IMR-90 (cell line): ENCODE measurements around the gene CHML. TPM values are rescaled to one million over a fixed set of nuclear protein-coding genes. Genes with fewer than 3 reads are reported as not detected.

Experiments used
- ATAC-seq: fragments of 200-7000 bp; cut with Tn5 transposase; 2 replicates; pipeline ENCODE4 v1.9.1; 2020; ENCODE audit warnings: low read depth, mild to moderate bottlenecking, moderate library complexity
- BruUV-seq: library from RNA; stranded (reverse); fragments of 400-500 nt; replicated peaks from 2 replicates; lab custom pipeline; 2021; lab: Mats Ljungman, UMichigan
- CTCF ChIA-PET: fragments of 300-600 bp; formaldehyde crosslinking; extraction: SDS; loops from one replicate; lab custom pipeline; 2021; ENCODE audit warnings: antibody characterized with exemption; lab: Yijun Ruan, JAX
- POLR2A ChIA-PET: fragments of 300-600 bp; sonication (Branson Sonifier 250); formaldehyde crosslinking; loops from one replicate; lab custom pipeline; 2022; ENCODE audit warnings: antibody characterized with exemption; ENCODE audit not compliant: unreplicated experiment; lab: Charles Lee
- DNase-seq: peaks from one replicate; pipeline ENCODE4 v3.0.0; 2013
- H2AFZ ChIP-seq: replicated peaks from 2 replicates; pipeline ENCODE3; 2013; ENCODE audit warnings: low read length, mild to moderate bottlenecking; ENCODE audit not compliant: poor library complexity
- H2AK5ac ChIP-seq: 2 replicates; pipeline ENCODE4 v1.6.1; 2013; ENCODE audit warnings: low read depth, low read length, inconsistent platforms
- H2AK9ac ChIP-seq: replicated peaks from 2 replicates; pipeline ENCODE3; 2013; ENCODE audit warnings: mild to moderate bottlenecking, low read depth, low read length, moderate library complexity; ENCODE audit not compliant: poor library complexity
- H2BK120ac ChIP-seq: 2 replicates; pipeline ENCODE4 v1.6.1; 2013; ENCODE audit warnings: low read depth, low read length, inconsistent platforms
- H2BK15ac ChIP-seq: 3 replicates; pipeline ENCODE4 v1.6.1; 2013; ENCODE audit warnings: low read depth, low read length, inconsistent platforms
- H2BK20ac ChIP-seq: 2 replicates; pipeline ENCODE4 v1.6.1; 2013; ENCODE audit warnings: low read depth, mild to moderate bottlenecking, inconsistent platforms, low read length, moderate library complexity
- H2BK5ac ChIP-seq: 2 replicates; pipeline ENCODE4 v1.6.1; 2013; ENCODE audit warnings: mild to moderate bottlenecking, low read depth, low read length, inconsistent platforms; ENCODE audit not compliant: poor library complexity, severe bottlenecking
- H3K14ac ChIP-seq: replicated peaks from 2 replicates; pipeline ENCODE4 v1.6.1; 2013; ENCODE audit warnings: low read depth, low read length, inconsistent platforms
- H3K18ac ChIP-seq: 2 replicates; pipeline ENCODE4 v1.6.1; 2013; ENCODE audit warnings: low read depth, low read length, control low read depth
- H3K23ac ChIP-seq: 2 replicates; pipeline ENCODE4 v1.6.1; 2013; ENCODE audit warnings: low read depth, low read length, inconsistent platforms
- H3K27ac ChIP-seq: 2 replicates; pipeline ENCODE4 v1.5.1; 2013; ENCODE audit warnings: mild to moderate bottlenecking, control low read depth, low read length; ENCODE audit not compliant: insufficient read depth
- H3K27me3 ChIP-seq: 2 replicates; pipeline ENCODE4 v1.6.1; 2013; ENCODE audit warnings: low read length; ENCODE audit not compliant: control insufficient read depth, insufficient read depth
- H3K36me3 ChIP-seq: 2 replicates; pipeline ENCODE4 v1.6.1; 2013; ENCODE audit warnings: low read length, mixed read lengths; ENCODE audit not compliant: control insufficient read depth, insufficient read depth
- H3K4ac ChIP-seq: 2 replicates; pipeline ENCODE4 v1.6.1; 2013; ENCODE audit warnings: low read depth, low read length, inconsistent platforms
- H3K4me1 ChIP-seq: 2 replicates; pipeline ENCODE4 v1.6.1; 2013; ENCODE audit warnings: low read length, mixed read lengths; ENCODE audit not compliant: control insufficient read depth, insufficient read depth
- H3K4me2 ChIP-seq: 2 replicates; pipeline ENCODE4 v1.6.1; 2013; ENCODE audit warnings: low read depth, mild to moderate bottlenecking, control low read depth, low read length, moderate library complexity
- H3K4me3 ChIP-seq: 2 replicates; pipeline ENCODE4 v1.5.1; 2013; ENCODE audit warnings: low read depth, mild to moderate bottlenecking, control low read depth, low read length, moderate library complexity; ENCODE audit not compliant: insufficient read depth
- H3K56ac ChIP-seq: 2 replicates; pipeline ENCODE4 v1.6.1; 2013; ENCODE audit warnings: low read length, inconsistent platforms; ENCODE audit not compliant: insufficient read depth; ENCODE audit errors: extremely low read depth
- H3K79me1 ChIP-seq, 2 experiments: 2 replicates each; pipeline ENCODE4 v1.6.1; 2013; ENCODE audit warnings: low read length in 2 of 2, inconsistent platforms in 1 of 2, low read depth in 1 of 2
- H3K9ac ChIP-seq: 2 replicates; pipeline ENCODE4 v1.6.1; 2013; ENCODE audit warnings: low read depth, low read length, control low read depth
- H3K9me1 ChIP-seq: 2 replicates; pipeline ENCODE4 v1.6.1; 2013; ENCODE audit warnings: low read length, inconsistent platforms; ENCODE audit not compliant: insufficient read depth
- H3K9me3 ChIP-seq: 2 replicates; pipeline ENCODE4 v1.6.1; 2013; ENCODE audit warnings: low read length; ENCODE audit not compliant: control insufficient read depth, insufficient read depth
- H4K20me1 ChIP-seq: 2 replicates; pipeline ENCODE4 v1.6.1; 2013; ENCODE audit warnings: low read length, inconsistent platforms; ENCODE audit not compliant: insufficient read depth
- H4K5ac ChIP-seq: 2 replicates; pipeline ENCODE4 v1.6.1; 2013; ENCODE audit warnings: mild to moderate bottlenecking, low read depth, low read length, control low read depth
- H4K8ac ChIP-seq, 2 experiments: 2 replicates each; pipeline ENCODE4 v1.6.1; 2013; ENCODE audit warnings: low read depth in 2 of 2, low read length in 2 of 2, control low read depth in 1 of 2, inconsistent platforms in 1 of 2
- H4K91ac ChIP-seq: 2 replicates; pipeline ENCODE4 v1.6.1; 2013; ENCODE audit warnings: low read depth, low read length, inconsistent platforms; ENCODE audit not compliant: insufficient read depth
- BHLHE40 ChIP-seq: fragments of 150-350 bp; IDR thresholded peaks from 2 replicates; pipeline ENCODE4 v1.6.1; 2016; ENCODE audit warnings: mild to moderate bottlenecking, low read depth, low read length
- CHD1 ChIP-seq: IDR thresholded peaks from 2 replicates; pipeline ENCODE4 v1.6.1; 2012; ENCODE audit warnings: low read depth, low read length, improper control_type of control experiment
- CTCF ChIP-seq: conservative IDR thresholded peaks from 2 replicates; pipeline ENCODE4 v1.5.1; 2012; ENCODE audit warnings: mild to moderate bottlenecking, low read depth, low read length, improper control_type of control experiment
- ELK1 ChIP-seq: fragments of 150-350 bp; IDR thresholded peaks from 2 replicates; pipeline ENCODE4 v1.6.1; 2016; ENCODE audit warnings: low read depth, mild to moderate bottlenecking, low read length, moderate library complexity, borderline replicate concordance
- FOS ChIP-seq: fragments of 150-350 bp; IDR thresholded peaks from 2 replicates; pipeline ENCODE4 v1.6.1; 2016; ENCODE audit warnings: low read depth, low read length
- MAFK ChIP-seq: IDR thresholded peaks from 2 replicates; pipeline ENCODE4 v1.6.1; 2012; ENCODE audit warnings: low read depth, low read length, improper control_type of control experiment
- MAZ ChIP-seq: IDR thresholded peaks from 2 replicates; pipeline ENCODE4 v1.6.1; 2012; ENCODE audit warnings: low read depth, mild to moderate bottlenecking, low read length, improper control_type of control experiment, moderate library complexity, borderline replicate concordance
- MXI1 ChIP-seq: IDR thresholded peaks from 2 replicates; pipeline ENCODE4 v1.6.1; 2012; ENCODE audit warnings: low read depth, mild to moderate bottlenecking, low read length, moderate library complexity, borderline replicate concordance
- NFE2L2 ChIP-seq: fragments of 150-350 bp; IDR thresholded peaks from 2 replicates; pipeline ENCODE4 v1.6.1; 2016; ENCODE audit warnings: low read depth, mild to moderate bottlenecking, low read length
- POLR2A ChIP-seq: IDR thresholded peaks from 2 replicates; pipeline ENCODE4 v1.6.1; 2012; ENCODE audit warnings: mild to moderate bottlenecking, low read depth, low read length
- RAD21 ChIP-seq: IDR thresholded peaks from 2 replicates; pipeline ENCODE4 v1.6.1; 2012; ENCODE audit warnings: low read length, improper control_type of control experiment
- RCOR1 ChIP-seq: IDR thresholded peaks from 2 replicates; pipeline ENCODE4 v1.6.1; 2012; ENCODE audit warnings: mild to moderate bottlenecking, low read length, improper control_type of control experiment; ENCODE audit not compliant: insufficient replicate concordance
- RFX5 ChIP-seq: IDR thresholded peaks from 2 replicates; pipeline ENCODE4 v1.8.0; 2012; ENCODE audit warnings: low read depth, mild to moderate bottlenecking, low read length, moderate library complexity
- SMC3 ChIP-seq: fragments of 150-350 bp; IDR thresholded peaks from 2 replicates; pipeline ENCODE4 v1.6.1; 2016; ENCODE audit warnings: low read depth, mild to moderate bottlenecking, antibody characterized with exemption, low read length, moderate library complexity
- WGBS, 2 experiments: methylation state at CpG; one replicate each; pipeline versions ENCODE4 v1.1.5 to v1.1.7; 2013; ENCODE audit warnings: missing lambda C conversion rate in 2 of 2; ENCODE audit not compliant: insufficient read length in 1 of 2; ENCODE audit errors: extremely low coverage in 2 of 2; 5-methylcytosine and 5-hydroxymethylcytosine counted together
- dilution Hi-C: fragments of 300-500 bp; cut with HindIII; formaldehyde crosslinking; loops from one replicate; pipeline ENCODE4 v1.14.3; 2018; ENCODE audit warnings: low sequenced_read_pairs; ENCODE audit not compliant: unreplicated experiment
- in situ Hi-C: fragments of 300-500 bp; cut with MboI; formaldehyde crosslinking; loops from 3 replicates; pipeline ENCODE4 v1.14.3; 2019; ENCODE audit warnings: low sequenced_read_pairs, inconsistent platforms, mixed read lengths
- intact Hi-C: fragments of 100-400 bp; cut with micrococcal nuclease; formaldehyde crosslinking; loops from 2 replicates; pipeline ENCODE4 v1.10.0; 2022
- polyA plus RNA-seq, 3 experiments: library from polyadenylated mRNA; depleted of rRNA; stranded (reverse); fragments of >200 nt; gene quantifications; 2 replicates each; pipeline ENCODE4 v1.2.3, GENCODE V29; 2012; ENCODE audit warnings: low replicate concordance in 1 of 3
- total RNA-seq: library from RNA; depleted of rRNA; stranded (reverse); fragments of >200 nt; gene quantifications from 2 replicates; pipeline ENCODE4 v1.2.3, GENCODE V29; 2012

CHML gene
- total and polyA plus RNA-seq, 2 of the 4 experiments (the other 2 are of a cell fraction): 5.3 to 25.6 TPM

DNA sequence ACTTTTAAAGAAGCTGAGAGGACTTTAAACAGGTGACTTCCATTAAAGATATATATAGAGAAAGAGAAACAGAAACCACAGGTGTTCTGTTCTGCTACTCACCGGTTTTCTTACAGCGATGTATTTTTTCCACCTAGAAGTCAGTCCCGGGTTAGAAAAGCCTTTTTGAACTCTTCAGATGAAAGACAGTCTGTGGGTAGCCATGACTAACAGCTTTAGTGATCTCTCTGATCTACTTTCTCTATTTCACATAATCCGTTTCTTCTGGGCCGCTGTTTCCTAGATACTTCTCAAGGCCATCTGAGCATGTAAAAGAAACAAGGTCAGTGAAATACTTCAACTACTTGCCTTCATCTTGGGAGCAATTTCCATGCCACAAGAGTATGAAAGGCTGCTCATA lies 37.0 kb upstream of the CHML start:
- Histone ChIP-seq H2BK15ac (no peak overlapping the region), H3K79me1 (no peaks in the 10 kb centered on the region), H3K27me3 (peaks cover 2% of the 10 kb centered on the region; the same call in 1 of the 2 replicates), H3K36me3 (no peaks in the 10 kb centered on the region), H4K8ac (no peak overlapping the region), H4K91ac (no peak overlapping the region), H2BK20ac (no peak overlapping the region), H2AK9ac (no peak overlapping the region), H3K14ac (no peak overlapping the region), H2BK120ac (no peak overlapping the region), H3K18ac (no peak overlapping the region), H3K56ac (no peak overlapping the region), H3K9me3 (no peaks in the 10 kb centered on the region), H2AK5ac (no peak overlapping the region), H3K4me2 (no peak overlapping the region), H3K23ac (no peak overlapping the region), H4K20me1 (no peaks in the 10 kb centered on the region), H3K4me1 (no peaks in the 10 kb centered on the region), H3K9me1 (no peaks in the 10 kb centered on the region), H3K4ac (no peak overlapping the region), H3K4me3 (no peak overlapping the region), H4K5ac (no peak overlapping the region), H3K9ac (no peak overlapping the region), H3K27ac (no peak overlapping the region), H2BK5ac (no peak overlapping the region), H2AFZ (no peak overlapping the region)
- ChIA-PET CTCF (no interaction called here), POLR2A (no interaction called here)
- in situ Hi-C loops: no loop called here
- no CpG with 5 or more reads among the region's 5 CpGs for WGBS, 2 experiments
- dilution Hi-C loops: no loop called here
- TF ChIP-seq MAFK (no peak), MXI1 (no peak), RCOR1 (no peak), POLR2A (no peak), BHLHE40 (no peak), ELK1 (no peak), CHD1 (no peak), MAZ (no peak), NFE2L2 (no peak), SMC3 (no peak), RFX5 (no peak), FOS (no peak), CTCF (no peak), RAD21 (no peak)
- DNase-seq: no peak
- ATAC-seq: no peak
- intact Hi-C loops: no loop called here
- BruUV-seq: no TSS peak
